Fibroblast of lung (primary cell): ENCODE data around the gene DNER.

ENCODE experiments used
- CTCF ChIP-seq, 2 donors: IDR thresholded peaks in 1 of 2; conservative IDR thresholded peaks in 1 of 2; 1 replicate in 1 of 2; 2 replicates in 1 of 2; pipeline ENCODE4 v1.5.1; 2011 to 2012; ENCODE audit warnings: low read length in 2 of 2, control low read depth in 1 of 2, inconsistent platforms in 1 of 2, low read depth in 1 of 2, mild to moderate bottlenecking in 1 of 2
- EZH2 ChIP-seq: IDR thresholded peaks from 2 replicates; pipeline ENCODE4 v1.5.1; 2012; ENCODE audit warnings: low read length, control low read depth, mild to moderate bottlenecking; ENCODE audit errors: missing control alignments

DNA sequence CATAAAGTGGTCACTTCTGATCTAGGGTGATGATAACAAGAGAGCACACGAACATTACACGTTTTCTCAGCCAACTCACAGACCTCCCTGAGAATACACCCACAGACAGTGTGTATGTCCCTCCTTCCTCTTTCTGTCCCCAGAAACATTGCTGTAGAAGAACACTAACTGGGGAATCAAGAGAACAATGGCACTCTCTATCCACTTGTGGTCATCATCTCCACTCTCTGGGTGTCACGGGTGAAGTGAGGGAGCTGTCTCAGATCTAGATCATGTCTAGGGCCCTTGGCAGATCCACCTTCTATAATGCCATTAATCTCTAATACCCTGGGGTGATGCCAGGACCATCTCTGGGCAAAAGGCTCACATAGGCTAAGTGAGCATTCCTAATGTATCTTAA lies 97.9 kb downstream of the DNER start:
- no peak for TF ChIP-seq EZH2
- TF ChIP-seq CTCF (conservative IDR thresholded peaks at IDR 0.05 in 1 of 2, IDR thresholded peaks at IDR 0.05 in 1 of 2; ENCODE audit: low read depth in 1 of 2, low read length in 2 of 2): no peak
